MG63 (cell line): Measurements from ENCODE around the gene NOVA2. TPM values are rescaled to one million over a fixed set of nuclear protein-coding genes. Genes with fewer than 3 reads are reported as not detected.

Experiments used
- DNase-seq: peaks from one replicate; pipeline ENCODE4 v3.0.0-alpha.2; 2020
- H3K27me3 ChIP-seq: fragments of 250-450 bp; sonication (Bioruptor Pico); 2 replicates; pipeline ENCODE4 v1.5.1; 2020; ENCODE audit warnings: mild to moderate bottlenecking, moderate library complexity
- H3K36me3 ChIP-seq: fragments of 250-450 bp; sonication (Bioruptor Pico); 2 replicates; pipeline ENCODE4 v1.5.1; 2020; ENCODE audit warnings: mild to moderate bottlenecking, moderate library complexity
- H3K4me3 ChIP-seq: fragments of 250-450 bp; sonication (Bioruptor Pico); 2 replicates; pipeline ENCODE4 v1.5.1; 2020; ENCODE audit warnings: mild to moderate bottlenecking, moderate library complexity
- H3K9me3 ChIP-seq: fragments of 250-450 bp; sonication (Bioruptor Pico); 2 replicates; pipeline ENCODE4 v1.5.1; 2020; ENCODE audit warnings: mild to moderate bottlenecking, moderate library complexity
- total RNA-seq: library from RNA; depleted of rRNA; stranded (reverse); fragments of >200 nt; shearing (Covaris generic); gene quantifications from 2 replicates; pipeline ENCODE4 v1.2.3, GENCODE V29; 2014; ENCODE audit warnings: low replicate concordance

Gene NOVA2
- total RNA-seq, 1 experiment from 2014 or later, result not detected

DNA sequence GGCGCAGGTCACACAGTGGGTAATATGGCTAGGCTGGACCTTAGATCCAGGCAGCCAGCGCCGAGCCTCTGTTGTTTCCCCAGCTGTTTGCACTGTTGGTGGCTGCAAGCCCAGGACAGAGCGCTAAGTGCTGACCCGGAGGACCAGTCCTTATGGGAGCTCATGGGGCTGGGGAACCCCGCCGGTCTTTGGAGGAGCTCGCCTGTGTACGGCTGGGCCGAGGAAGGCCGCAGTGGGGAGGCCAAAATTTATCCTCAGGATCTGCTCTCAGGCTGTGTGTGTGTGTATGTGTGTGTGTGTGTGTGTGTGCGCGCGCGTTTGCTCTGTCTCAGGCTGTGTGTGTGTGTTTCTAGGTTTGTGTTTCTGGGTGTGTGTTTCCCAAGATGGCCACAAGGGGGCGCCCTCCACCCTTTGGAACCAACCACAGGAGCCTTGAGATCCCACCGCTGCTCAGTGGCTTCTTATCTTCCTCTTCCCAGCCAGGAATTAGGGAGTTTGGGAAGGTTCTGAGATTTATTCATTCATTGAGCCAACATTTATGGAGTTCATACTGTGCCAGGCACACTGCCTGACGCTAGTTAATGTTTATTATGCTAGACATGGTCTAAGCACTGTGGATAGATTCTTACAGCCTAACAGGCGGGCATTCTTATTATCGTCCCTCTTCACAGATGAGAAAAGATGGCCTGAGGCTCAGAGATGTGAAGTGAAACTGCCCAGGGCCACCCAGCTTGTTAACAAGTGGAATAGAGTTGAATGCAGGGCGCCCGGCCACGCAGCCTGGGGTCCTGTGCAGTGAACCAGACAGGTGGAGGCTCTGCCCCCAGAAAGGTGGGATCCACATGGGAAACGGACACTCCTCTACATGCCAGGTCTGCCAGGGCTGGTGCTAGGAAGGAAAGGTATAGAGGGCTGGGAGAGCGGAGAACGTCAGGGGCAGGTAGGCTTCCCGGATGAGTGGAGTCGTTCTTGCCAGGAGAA lies 36.2 kb upstream of the NOVA2 start:
- no peak overlapping the region for H3K4me3 ChIP-seq
- no peaks in the 10 kb centered on the region for H3K27me3 ChIP-seq
- peak; percentile 59 for DNase-seq
- H3K9me3 ChIP-seq, result no peaks in the 10 kb centered on the region
- no peaks in the 10 kb centered on the region for H3K36me3 ChIP-seq

GRCh38 chr19:46006411-46006810 lies 32.7 kb upstream of the NOVA2 start:
- no peak for DNase-seq
- Histone ChIP-seq H3K36me3 (no peaks in the 10 kb centered on the region), H3K4me3 (no peak overlapping the region), H3K27me3 (no peaks in the 10 kb centered on the region), H3K9me3 (no peaks in the 10 kb centered on the region)

DNA sequence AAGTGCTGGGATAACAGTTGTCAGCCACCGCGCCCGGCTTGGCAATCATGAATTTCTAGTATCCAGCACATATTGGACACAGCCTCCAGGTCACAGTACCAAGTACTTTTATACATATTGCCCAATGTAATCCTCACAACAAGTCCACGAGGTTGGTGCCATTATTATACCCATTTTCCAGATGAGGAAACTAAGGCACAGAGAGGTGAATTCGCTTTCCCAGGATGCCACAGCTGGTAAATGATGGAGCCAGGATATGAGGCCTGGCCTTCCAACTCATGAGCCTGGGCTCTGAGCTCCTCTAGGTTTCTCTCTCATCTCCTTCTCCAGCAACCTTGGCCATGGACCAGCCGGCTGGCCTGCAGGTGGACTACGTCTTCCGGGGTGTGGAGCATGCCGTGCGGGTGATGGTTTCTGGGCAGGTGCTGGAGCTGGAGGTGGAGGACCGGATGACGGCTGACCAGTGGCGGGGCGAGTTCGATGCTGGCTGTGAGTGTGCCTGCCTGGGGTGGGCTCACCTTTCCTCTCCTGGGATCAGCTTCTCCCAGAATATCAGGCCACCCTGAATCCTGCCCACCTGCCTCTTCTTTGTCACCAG lies 29.1 kb upstream of the NOVA2 start:
- Histone ChIP-seq H3K36me3 (no peaks in the 10 kb centered on the region), H3K9me3 (no peaks in the 10 kb centered on the region), H3K27me3 (no peaks in the 10 kb centered on the region), H3K4me3 (no peak overlapping the region)
- DNase-seq, result no peak

GRCh38 chr19:46000491-46001246 lies 27.0 kb upstream of the NOVA2 start:
- DNase-seq, result no peak
- Histone ChIP-seq H3K36me3 (no peaks in the 10 kb centered on the region), H3K4me3 (no peak overlapping the region), H3K27me3 (no peaks in the 10 kb centered on the region), H3K9me3 (no peaks in the 10 kb centered on the region)

DNA sequence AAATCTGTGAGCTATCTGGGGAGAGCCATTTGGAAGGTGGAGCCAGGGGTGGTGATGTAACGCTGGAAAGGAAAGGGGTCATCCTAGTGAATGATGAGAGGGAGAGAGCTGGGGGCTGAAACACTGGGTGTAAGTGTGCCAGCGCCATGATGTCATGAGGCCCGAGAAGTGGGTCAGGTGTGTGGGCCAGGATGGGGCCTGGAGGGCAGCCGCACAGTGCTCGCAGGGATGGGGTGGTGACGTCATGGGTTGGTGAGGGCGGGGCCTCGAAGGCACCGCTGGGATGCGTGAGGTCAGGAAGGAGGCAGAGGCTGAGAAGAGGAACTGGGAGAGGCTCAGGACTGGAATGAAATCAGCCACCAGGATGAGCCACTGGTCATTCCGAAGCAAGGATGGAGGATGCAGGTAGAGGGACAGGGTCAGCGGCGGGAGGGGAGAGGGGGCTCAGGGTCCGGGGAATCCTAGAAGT lies 26.0 kb upstream of the NOVA2 start:
- Histone ChIP-seq H3K36me3 (no peaks in the 10 kb centered on the region), H3K4me3 (no peak overlapping the region), H3K27me3 (no peaks in the 10 kb centered on the region), H3K9me3 (no peaks in the 10 kb centered on the region)
- DNase-seq, result no peak

- no peak for DNase-seq
- H3K36me3 ChIP-seq, result no peaks in the 10 kb centered on the region
- no peaks in the 10 kb centered on the region for H3K27me3 ChIP-seq
- H3K9me3 ChIP-seq, result no peaks in the 10 kb centered on the region
- no peak overlapping the region for H3K4me3 ChIP-seq
These were observed 25.2 kb upstream of the NOVA2 start for GRCh38 chr19:45998834-45999233.

GRCh38 chr19:45996933-45997332 lies 23.3 kb upstream of the NOVA2 start:
- no peak overlapping the region for H3K4me3 ChIP-seq
- H3K27me3 ChIP-seq, result no peaks in the 10 kb centered on the region
- H3K36me3 ChIP-seq, result no peaks in the 10 kb centered on the region
- DNase-seq, result no peak
- H3K9me3 ChIP-seq, result no peaks in the 10 kb centered on the region

- Histone ChIP-seq H3K27me3 (no peaks in the 10 kb centered on the region), H3K9me3 (no peaks in the 10 kb centered on the region), H3K4me3 (peak overlapping the region; percentile 79), H3K36me3 (no peaks in the 10 kb centered on the region)
- DNase-seq, result no peak
These were observed 22.2 kb upstream of the NOVA2 start for GRCh38 chr19:45995715-45996385.

GRCh38 chr19:45994998-45995714 lies 21.5 kb upstream of the NOVA2 start, which contains the start of gene CCDC61:
Gene CCDC61, plus strand, starts transcription at chr19:45995467. Its CDS starts 7,552 bp downstream, at chr19:46003019.
- peak; percentile 95 for DNase-seq
- H3K27me3 ChIP-seq, result no peaks in the 10 kb centered on the region; the same call in 1 of the 2 replicates
- no peaks in the 10 kb centered on the region for H3K36me3 ChIP-seq
- peak within 1 kb of the TSS; percentile 79 for H3K4me3 ChIP-seq
- no peaks in the 10 kb centered on the region for H3K9me3 ChIP-seq

GRCh38 chr19:45994456-45994997 lies 20.9 kb upstream of the NOVA2 start:
- DNase-seq, result peak; percentile 30
- Histone ChIP-seq H3K36me3 (no peaks in the 10 kb centered on the region), H3K4me3 (peak overlapping the region; percentile 79), H3K27me3 (peaks cover 2% of the 10 kb centered on the region), H3K9me3 (no peaks in the 10 kb centered on the region)

DNA sequence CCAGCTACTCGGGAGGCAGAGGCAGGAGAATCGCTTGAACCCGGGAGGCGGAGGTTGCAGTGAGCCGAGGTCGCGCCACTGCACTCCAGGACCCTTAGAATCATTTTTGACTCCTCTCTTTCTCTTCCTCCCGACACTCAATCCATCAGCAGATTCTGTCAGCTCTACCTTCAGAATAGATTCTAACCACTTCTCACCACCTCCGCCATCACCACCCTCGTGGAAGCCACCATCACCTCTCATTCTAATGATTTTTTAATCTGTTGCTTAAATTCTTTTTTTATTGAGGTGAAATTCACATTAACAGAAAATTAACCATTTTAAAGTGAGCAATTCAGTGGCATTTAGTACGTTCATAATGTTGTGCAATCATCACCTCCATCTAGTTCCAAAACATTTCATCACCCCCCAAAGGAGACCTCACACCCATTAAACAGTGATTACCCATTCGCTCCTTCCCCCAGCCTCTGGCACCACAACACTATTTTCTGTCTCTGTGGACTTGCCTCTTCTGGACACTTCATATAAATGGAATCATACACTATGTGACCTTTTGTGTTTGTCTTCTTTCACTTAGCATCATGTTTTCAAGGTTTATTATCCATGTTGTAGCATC lies 16.6 kb upstream of the NOVA2 start:
- Histone ChIP-seq H3K27me3 (peaks cover 7% of the 10 kb centered on the region), H3K36me3 (no peaks in the 10 kb centered on the region)
- DNase-seq, result no peak

DNA sequence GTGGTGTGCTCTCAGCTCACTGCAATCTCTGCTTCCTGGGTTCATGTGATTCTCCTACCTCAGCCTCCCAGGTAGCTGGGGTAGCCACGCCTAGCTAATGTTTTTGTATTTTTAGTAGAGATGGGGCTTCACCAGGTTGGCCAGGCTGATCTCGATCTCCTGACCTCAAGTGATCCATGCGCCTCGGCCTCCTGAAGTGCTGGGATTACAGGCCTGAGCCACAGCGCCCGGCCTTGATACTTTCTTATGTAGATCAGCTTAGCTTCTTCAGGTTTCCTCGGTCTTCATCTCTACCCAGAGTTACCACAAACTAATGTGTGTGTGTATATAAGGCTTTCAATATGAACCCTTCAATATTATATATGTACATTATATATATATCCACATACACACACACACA lies 11.7 kb upstream of the NOVA2 start:
- no peaks in the 10 kb centered on the region for H3K36me3 ChIP-seq
- no peak for DNase-seq
- H3K9me3 ChIP-seq, result no peaks in the 10 kb centered on the region
- H3K4me3 ChIP-seq, result no peak overlapping the region
- H3K27me3 ChIP-seq, result peaks cover 7% of the 10 kb centered on the region

More for the DNA sequence above, 16.6 kb upstream of the NOVA2 start:
- Histone ChIP-seq H3K9me3 (no peaks in the 10 kb centered on the region), H3K4me3 (no peak overlapping the region)

GRCh38 chr19:45981350-45981749 lies 7.7 kb upstream of the NOVA2 start:
- no peaks in the 10 kb centered on the region for H3K9me3 ChIP-seq
- no peak overlapping the region for H3K4me3 ChIP-seq
- no peaks in the 10 kb centered on the region; the same call in none of the 2 replicates for H3K27me3 ChIP-seq
- H3K36me3 ChIP-seq, result no peaks in the 10 kb centered on the region
- peak; percentile 55 for DNase-seq

GRCh38 chr19:45978156-45978555 lies 4.5 kb upstream of the NOVA2 start:
- Histone ChIP-seq H3K9me3 (no peaks in the 10 kb centered on the region), H3K4me3 (no peak overlapping the region), H3K36me3 (no peaks in the 10 kb centered on the region), H3K27me3 (peaks cover 13% of the 10 kb centered on the region)
- DNase-seq, result no peak

DNA sequence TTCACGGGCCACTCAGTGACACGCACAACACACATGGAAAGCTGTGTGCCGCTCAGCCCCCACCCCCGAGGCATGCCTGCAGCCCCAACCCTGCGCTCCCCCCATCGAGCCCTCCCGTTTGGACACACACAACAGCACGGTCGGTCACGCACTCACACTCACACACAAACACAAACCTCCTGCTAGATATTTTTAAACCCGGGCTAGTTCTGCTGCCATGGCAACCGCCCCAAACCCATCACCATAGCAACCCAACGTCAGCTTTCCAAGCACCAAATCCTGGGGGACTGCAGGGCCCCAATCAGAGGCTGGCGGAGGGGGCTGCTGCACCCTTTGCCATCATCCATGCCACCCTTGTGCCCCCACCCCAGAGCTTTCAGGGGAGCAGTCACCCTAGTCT lies 2.5 kb upstream of the NOVA2 start:
- no peaks in the 10 kb centered on the region for H3K9me3 ChIP-seq
- no peak overlapping the region for H3K4me3 ChIP-seq
- DNase-seq, result no peak
- H3K27me3 ChIP-seq, result peaks cover 29% of the 10 kb centered on the region
- H3K36me3 ChIP-seq, result no peaks in the 10 kb centered on the region
